IPS-15b (cell line): ENCODE data around the gene ATP9A.

Experiments used
- H3K27me3 ChIP-seq: one replicate; pipeline ENCODE4 v1.6.1; 2013; ENCODE audit warnings: low read length; ENCODE audit not compliant: control insufficient read depth, insufficient read depth
- H3K36me3 ChIP-seq: one replicate; pipeline ENCODE4 v1.6.1; 2013; ENCODE audit warnings: low read length; ENCODE audit not compliant: control insufficient read depth, insufficient read depth
- H3K4me1 ChIP-seq: one replicate; pipeline ENCODE4 v1.6.1; 2013; ENCODE audit warnings: mild to moderate bottlenecking, low read length; ENCODE audit not compliant: control insufficient read depth, insufficient read depth
- H3K4me3 ChIP-seq: one replicate; pipeline ENCODE4 v1.5.1; 2013; ENCODE audit warnings: low read depth, low read length
- H3K9ac ChIP-seq: one replicate; pipeline ENCODE4 v1.6.1; 2013; ENCODE audit warnings: low read depth, mild to moderate bottlenecking, low read length
- H3K9me3 ChIP-seq: one replicate; pipeline ENCODE4 v1.6.1; 2013; ENCODE audit warnings: mild to moderate bottlenecking, low read length; ENCODE audit not compliant: control insufficient read depth, insufficient read depth

ATP9A gene

DNA sequence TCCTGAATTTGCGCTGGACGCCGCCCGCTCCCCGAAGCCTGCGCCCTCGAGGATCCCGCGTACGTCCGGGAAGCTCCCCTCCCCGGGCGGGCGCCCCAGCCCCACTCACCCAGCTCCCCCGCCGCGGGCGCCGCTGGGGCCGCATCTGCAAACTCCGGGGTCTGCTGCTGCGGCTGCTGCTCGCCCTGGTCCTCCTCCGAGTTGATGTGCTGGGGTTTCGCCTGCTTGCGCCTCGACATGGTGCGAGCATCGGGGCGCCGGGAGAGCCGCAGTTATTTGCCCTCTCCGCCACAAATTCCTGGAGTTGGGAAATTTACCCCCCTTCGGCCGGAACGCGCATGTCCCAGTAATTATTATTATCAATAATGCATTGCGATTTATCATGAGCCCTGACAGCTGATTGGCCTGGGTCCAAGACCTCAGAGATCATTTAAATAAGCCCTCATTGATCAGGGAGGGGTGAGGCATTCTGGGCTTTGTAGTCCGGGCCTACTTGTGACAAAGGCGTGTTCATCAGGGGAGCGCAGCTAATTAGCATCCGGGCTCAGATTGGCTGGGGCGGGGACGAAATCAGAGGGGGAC, 34.1 kb upstream of the ATP9A start, which contains the start of gene SALL4:
Gene SALL4, minus strand, starts transcription at position 352 of the 582 bp plus-strand sequence. Its CDS starts 113 bp downstream, at position 239.
- Histone ChIP-seq H3K4me1 (peaks cover 11% of the 10 kb centered on the region), H3K9ac (peak within 1 kb of the TSS; percentile 95), H3K27me3 (no peaks in the 10 kb centered on the region), H3K4me3 (peak within 1 kb of the TSS; percentile 90), H3K9me3 (no peaks in the 10 kb centered on the region), H3K36me3 (no peaks in the 10 kb centered on the region)

DNA sequence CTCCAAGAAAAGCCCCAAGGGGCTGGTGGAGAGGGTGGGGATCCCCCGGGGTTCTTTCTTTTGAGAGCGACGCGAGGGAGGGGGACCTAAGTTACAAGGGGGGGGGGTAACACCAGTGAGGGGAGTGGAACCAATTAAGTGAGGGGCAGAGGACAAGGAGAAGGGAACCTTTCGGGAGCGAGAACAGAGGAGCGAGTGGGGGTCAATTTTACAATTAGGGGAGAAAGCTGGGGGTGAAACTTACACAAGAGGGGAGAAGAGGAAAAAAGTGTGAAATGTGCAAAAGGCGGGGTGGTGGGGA, 33.6 kb upstream of the ATP9A start:
- peak overlapping the region; percentile 95 for H3K9ac ChIP-seq
- H3K36me3 ChIP-seq = no peaks in the 10 kb centered on the region
- H3K9me3 ChIP-seq = no peaks in the 10 kb centered on the region
- no peaks in the 10 kb centered on the region for H3K27me3 ChIP-seq
- H3K4me1 ChIP-seq = peaks cover 16% of the 10 kb centered on the region
- peak overlapping the region; percentile 90 for H3K4me3 ChIP-seq

DNA sequence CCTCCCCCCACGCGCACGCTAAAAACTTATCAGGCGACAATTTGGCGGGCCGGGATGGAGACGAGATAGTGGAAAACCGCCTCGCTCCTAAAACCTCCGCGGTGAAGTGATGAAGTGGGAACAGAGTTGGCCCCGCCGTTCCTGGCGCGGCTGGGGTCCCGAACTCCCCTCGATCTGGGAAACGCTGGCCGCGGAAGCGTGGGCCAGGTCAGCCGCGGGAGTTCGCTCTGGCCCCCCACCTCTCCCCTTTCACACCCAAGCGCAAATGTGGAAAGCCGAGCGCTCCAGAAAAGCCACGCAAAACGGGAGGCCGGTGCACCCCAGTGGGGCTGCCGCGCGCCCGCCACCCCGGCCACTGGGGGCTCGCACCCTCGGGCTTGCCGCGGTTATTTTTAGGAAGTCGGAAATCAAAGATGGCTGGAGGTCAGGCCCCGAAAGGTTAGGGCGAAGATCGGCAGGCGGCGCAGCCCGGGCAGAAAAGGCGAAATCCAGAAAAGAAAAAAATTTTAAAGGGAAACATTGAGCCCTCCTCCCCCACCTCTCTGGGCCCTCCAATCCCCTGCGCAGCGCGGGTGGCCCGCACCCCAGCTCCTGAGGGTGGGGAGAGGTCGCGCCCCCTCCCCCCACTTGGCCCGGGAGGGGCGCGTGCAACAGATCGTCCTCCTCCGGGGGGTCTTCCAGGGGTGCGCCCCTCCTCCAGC, 33.1 kb upstream of the ATP9A start:
- no peaks in the 10 kb centered on the region for H3K27me3 ChIP-seq
- peak overlapping the region; percentile 95 for H3K9ac ChIP-seq
- no peaks in the 10 kb centered on the region for H3K36me3 ChIP-seq
- no peaks in the 10 kb centered on the region for H3K9me3 ChIP-seq
- H3K4me1 ChIP-seq = peaks cover 21% of the 10 kb centered on the region
- H3K4me3 ChIP-seq = peak overlapping the region; percentile 90

DNA sequence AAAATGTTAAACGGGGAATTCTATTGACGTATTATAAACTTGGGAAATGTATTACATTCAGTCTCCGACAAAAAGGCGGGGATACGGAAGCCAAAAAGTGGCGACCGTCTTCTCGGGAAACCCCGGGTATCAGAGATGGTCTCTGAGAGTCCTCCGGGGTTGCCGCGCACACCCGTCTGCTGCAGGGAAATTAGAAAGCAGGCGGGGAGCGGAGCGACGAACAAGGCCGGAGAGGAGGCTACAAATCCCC, 32.6 kb upstream of the ATP9A start:
- H3K9me3 ChIP-seq = no peaks in the 10 kb centered on the region
- H3K4me1 ChIP-seq = peaks cover 21% of the 10 kb centered on the region
- H3K9ac ChIP-seq = peak overlapping the region; percentile 95
- H3K27me3 ChIP-seq = no peaks in the 10 kb centered on the region
- peak overlapping the region; percentile 90 for H3K4me3 ChIP-seq
- no peaks in the 10 kb centered on the region for H3K36me3 ChIP-seq

GRCh38 chr20:51800060-51800871, 32.1 kb upstream of the ATP9A start:
- no peaks in the 10 kb centered on the region for H3K36me3 ChIP-seq
- peaks cover 21% of the 10 kb centered on the region for H3K4me1 ChIP-seq
- no peaks in the 10 kb centered on the region for H3K9me3 ChIP-seq
- no peaks in the 10 kb centered on the region for H3K27me3 ChIP-seq
- peak overlapping the region; percentile 90 for H3K4me3 ChIP-seq
- H3K9ac ChIP-seq = peak overlapping the region; percentile 95

DNA sequence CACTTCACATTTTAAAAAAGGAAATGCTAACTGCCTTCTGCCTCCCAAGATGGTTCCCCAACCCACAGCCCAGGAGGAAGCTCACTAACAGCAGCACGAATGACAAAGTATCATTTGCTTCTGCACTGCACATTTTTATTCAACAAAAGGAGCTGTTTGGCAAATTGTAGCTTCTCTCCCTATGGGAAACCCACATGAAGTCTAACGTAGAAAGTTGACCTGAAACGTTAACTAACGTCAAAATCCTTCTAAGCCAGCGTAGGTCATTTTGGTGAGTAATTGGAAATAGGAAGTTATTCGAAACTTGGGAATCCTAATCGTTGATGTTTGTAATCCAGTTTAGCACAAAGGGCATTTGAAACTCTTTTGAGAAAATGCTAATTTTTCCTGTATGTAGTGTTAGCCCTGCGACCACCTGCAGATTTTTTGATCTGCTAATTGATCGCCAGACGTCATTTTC, 31.2 kb upstream of the ATP9A start:
- H3K36me3 ChIP-seq = no peaks in the 10 kb centered on the region
- H3K27me3 ChIP-seq = no peaks in the 10 kb centered on the region
- peak overlapping the region; percentile 89 for H3K9ac ChIP-seq
- H3K4me3 ChIP-seq = peak overlapping the region; percentile 90
- H3K9me3 ChIP-seq = no peaks in the 10 kb centered on the region
- peaks cover 26% of the 10 kb centered on the region for H3K4me1 ChIP-seq

- peak overlapping the region; percentile 90 for H3K4me3 ChIP-seq
- peak overlapping the region; percentile 63 for H3K9ac ChIP-seq
Measured at GRCh38 chr20:51797357-51798025, 29.3 kb upstream of the ATP9A start.

DNA sequence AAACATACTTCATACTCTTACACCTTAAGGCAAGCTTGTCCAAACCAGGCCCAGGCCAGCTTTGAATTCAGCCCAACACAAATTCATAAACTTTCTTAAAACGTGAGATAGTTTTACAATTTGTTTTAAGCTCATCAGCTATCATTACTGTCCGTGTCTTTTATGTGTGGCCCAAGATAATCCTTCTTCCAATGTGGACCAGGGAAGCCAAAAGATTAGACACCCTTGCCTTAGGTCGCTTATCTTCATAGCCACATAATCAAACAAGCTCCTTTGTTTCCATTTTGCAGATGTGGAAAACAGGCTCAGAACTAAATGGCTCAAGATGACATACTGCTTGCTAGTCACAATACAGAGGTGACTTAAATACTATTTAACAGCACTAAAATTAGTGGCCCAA, 28.1 kb upstream of the ATP9A start:
- no peaks in the 10 kb centered on the region for H3K27me3 ChIP-seq
- no peak overlapping the region for H3K4me3 ChIP-seq
- H3K9ac ChIP-seq = no peak overlapping the region
- no peaks in the 10 kb centered on the region for H3K9me3 ChIP-seq
- peaks cover 26% of the 10 kb centered on the region for H3K4me1 ChIP-seq
- peaks cover 9% of the 10 kb centered on the region for H3K36me3 ChIP-seq

More at GRCh38 chr20:51797357-51798025, 29.3 kb upstream of the ATP9A start:
- Histone ChIP-seq H3K27me3 (no peaks in the 10 kb centered on the region), H3K9me3 (no peaks in the 10 kb centered on the region), H3K4me1 (peaks cover 26% of the 10 kb centered on the region), H3K36me3 (no peaks in the 10 kb centered on the region)

- Histone ChIP-seq H3K9ac (no peak overlapping the region), H3K9me3 (no peaks in the 10 kb centered on the region), H3K27me3 (no peaks in the 10 kb centered on the region), H3K4me1 (peaks cover 20% of the 10 kb centered on the region), H3K36me3 (peaks cover 40% of the 10 kb centered on the region), H3K4me3 (no peak overlapping the region)
Measured at GRCh38 chr20:51792960-51793359, 24.8 kb upstream of the ATP9A start.

DNA sequence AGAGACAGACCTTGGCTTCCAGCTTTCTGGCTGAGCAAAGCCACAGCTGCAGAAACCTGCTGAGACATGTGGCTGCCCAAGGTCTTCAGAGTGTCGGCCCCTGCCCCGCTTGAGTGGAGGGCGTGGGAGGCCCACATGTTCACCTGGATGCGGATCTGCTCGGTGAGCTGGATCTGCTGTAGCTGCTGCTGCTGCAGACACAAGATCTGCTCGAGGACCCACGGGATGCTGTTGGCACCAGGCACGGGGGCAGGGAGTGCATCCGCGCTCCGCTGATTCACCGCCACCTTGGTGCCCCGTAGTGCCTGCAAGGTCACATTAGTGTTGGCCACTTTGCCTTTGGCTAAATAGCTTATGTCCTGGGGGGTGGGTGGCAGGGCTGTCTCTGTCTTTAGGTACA, 23.4 kb upstream of the ATP9A start:
- Histone ChIP-seq H3K9ac (no peak overlapping the region), H3K27me3 (no peaks in the 10 kb centered on the region), H3K9me3 (no peaks in the 10 kb centered on the region), H3K4me1 (peaks cover 8% of the 10 kb centered on the region), H3K4me3 (no peak overlapping the region), H3K36me3 (peaks cover 51% of the 10 kb centered on the region)

- Histone ChIP-seq H3K9me3 (no peaks in the 10 kb centered on the region), H3K9ac (no peak overlapping the region), H3K4me3 (no peak overlapping the region), H3K27me3 (no peaks in the 10 kb centered on the region), H3K4me1 (peaks cover 5% of the 10 kb centered on the region), H3K36me3 (peaks cover 63% of the 10 kb centered on the region)
Measured at GRCh38 chr20:51790256-51790655, 22.1 kb upstream of the ATP9A start.
